Heart left ventricle (tissue), 13 donors: Measurements from ENCODE around the gene LRMDA.

Source experiments
- CTCF ChIP-seq, 12 donors: fragments of 200-600 bp; sonication (generic) in 4 of 12; IDR thresholded peaks; one replicate each; pipeline versions ENCODE4 v1.5.0 to v1.8.0; 2018 to 2022; ENCODE audit warnings: antibody characterized with exemption in 12 of 12, mild to moderate bottlenecking in 5 of 12
- POLR2A ChIP-seq, 2 donors: fragments of 450-650 bp; IDR thresholded peaks; one replicate each; pipeline ENCODE4 v1.6.1; 2017; ENCODE audit warnings: antibody characterized with exemption in 2 of 2, mild to moderate bottlenecking in 2 of 2, moderate library complexity in 2 of 2
- donor health status: ischemic (EF 13 %, LVEDD 7.1; RV severe dilation, severe dysfunction).
- donor health status: DM: no; HTN: yes; CAD: no.
- donor health status: DM: no; HTN: no; CAD: no.
- donor health status: ischemic (EF 25% LVEDD 6.9; RV normal size, moderate dysfunction).
- donor health status: ischemic (EF 25% LVEDD 5.7; RV mildly dilated, moderate dysfunction).
- donor health status: ischemic (EF 35%, LVEDD 5.7; RV mildly dilated, moderate dysfunction).
- donor health status: nonischemic (EF 11% LVEDD 7.7; RV severe dilation, severe dysfunction).
- donor health status: DM: yes; HTN: yes; CAD: no.
- donor health status: PGD.
- donor health status: ischemic (EF 29% LVEDD 5.4; RV normal size, mild dysfunction).
- donor health status: nonischemic (EF 23%, LVEDD 6.1; RV moderate dilation, normal function).

GRCh38 chr10:76327441-76327840 is 896.0 kb downstream of the LRMDA start:
- TF ChIP-seq POLR2A (IDR thresholded peaks at IDR 0.05) (no peak), CTCF (IDR thresholded peaks at IDR 0.05) (no peak)
